ENCODE measurements around the gene ZNF573. TPM values are rescaled to one million over a fixed set of nuclear protein-coding genes. Genes with fewer than 3 reads are reported as not detected.

Gene ZNF573
- total RNA-seq, 3 donors from 2014 or later: 6.2 to 16.7 (median 11.6) TPM

- H3K4me3 ChIP-seq: no peak overlapping the region
- peaks cover 6 to 8% of the 10 kb centered on the region in 2 donors for H3K9me3 ChIP-seq
- TF ChIP-seq POLR2AphosphoS5 (IDR thresholded peaks at IDR 0.05) (no peak), POLR2A (IDR thresholded peaks at IDR 0.05) (no peak)
- TF ChIP-seq, protein P1, sequence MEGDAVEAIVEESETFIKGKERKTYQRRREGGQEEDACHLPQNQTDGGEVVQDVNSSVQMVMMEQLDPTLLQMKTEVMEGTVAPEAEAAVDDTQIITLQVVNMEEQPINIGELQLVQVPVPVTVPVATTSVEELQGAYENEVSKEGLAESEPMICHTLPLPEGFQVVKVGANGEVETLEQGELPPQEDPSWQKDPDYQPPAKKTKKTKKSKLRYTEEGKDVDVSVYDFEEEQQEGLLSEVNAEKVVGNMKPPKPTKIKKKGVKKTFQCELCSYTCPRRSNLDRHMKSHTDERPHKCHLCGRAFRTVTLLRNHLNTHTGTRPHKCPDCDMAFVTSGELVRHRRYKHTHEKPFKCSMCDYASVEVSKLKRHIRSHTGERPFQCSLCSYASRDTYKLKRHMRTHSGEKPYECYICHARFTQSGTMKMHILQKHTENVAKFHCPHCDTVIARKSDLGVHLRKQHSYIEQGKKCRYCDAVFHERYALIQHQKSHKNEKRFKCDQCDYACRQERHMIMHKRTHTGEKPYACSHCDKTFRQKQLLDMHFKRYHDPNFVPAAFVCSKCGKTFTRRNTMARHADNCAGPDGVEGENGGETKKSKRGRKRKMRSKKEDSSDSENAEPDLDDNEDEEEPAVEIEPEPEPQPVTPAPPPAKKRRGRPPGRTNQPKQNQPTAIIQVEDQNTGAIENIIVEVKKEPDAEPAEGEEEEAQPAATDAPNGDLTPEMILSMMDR (IDR thresholded peaks at IDR 0.05): no peak
- H3K27me3 ChIP-seq: no peaks in the 10 kb centered on the region
- intact Hi-C loops (cut with DNase I; ENCODE audit: low total_unique reads): no loop called here
- no peak overlapping the region for H3K27ac ChIP-seq
- no peaks in the 10 kb centered on the region for H3K4me1 ChIP-seq
- no peaks in the 10 kb centered on the region for H3K36me3 ChIP-seq
- no peak for DNase-seq (ENCODE audit: low spot score in 2 of 2)
These were observed 63.2 kb downstream of the ZNF573 start for GRCh38 chr19:37716140-37716539.

- H3K27me3 ChIP-seq: no peaks in the 10 kb centered on the region
- no peaks in the 10 kb centered on the region for H3K4me1 ChIP-seq
- H3K4me3 ChIP-seq: no peak overlapping the region
- TF ChIP-seq POLR2AphosphoS5 (IDR thresholded peaks at IDR 0.05): no peak
- TF ChIP-seq POLR2A (IDR thresholded peaks at IDR 0.05): no peak
- TF ChIP-seq, protein P1 (IDR thresholded peaks at IDR 0.05): no peak
- DNase-seq (ENCODE audit: low spot score in 2 of 2): no peak
- H3K9me3 ChIP-seq: peaks cover 0 to 19% of the 10 kb centered on the region in 2 donors
- no peaks in the 10 kb centered on the region for H3K36me3 ChIP-seq
- intact Hi-C loops (cut with DNase I; ENCODE audit: low total_unique reads): loop anchor here (5.0 to 10.0 kb wide), 2 partner anchors 469 to 994 kb away; no protein-coding TSS in a partner anchor
- H3K27ac ChIP-seq: no peak overlapping the region
These were observed 73.3 kb downstream of the ZNF573 start for GRCh38 chr19:37706052-37706605.

DNA sequence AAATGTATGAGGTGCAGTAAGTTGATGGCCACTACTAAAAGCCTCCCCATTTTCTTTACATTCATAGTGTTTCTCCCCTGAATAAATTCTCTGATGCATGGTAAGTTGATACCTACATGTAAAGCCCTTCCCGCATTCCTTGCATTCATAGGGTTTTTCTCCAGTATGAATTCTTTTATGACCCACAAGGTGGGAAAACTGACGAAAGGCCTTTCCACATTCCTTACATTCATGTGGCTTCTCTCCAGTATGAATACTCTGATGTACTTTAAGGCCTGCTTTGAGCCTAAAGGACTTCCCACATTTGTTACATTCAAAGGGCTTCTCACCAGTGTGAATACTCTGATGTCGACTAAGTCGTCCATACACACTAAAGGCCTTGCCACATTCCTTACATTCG, 80.3 kb downstream of the ZNF573 start:
- intact Hi-C loops (cut with DNase I; ENCODE audit: low total_unique reads): no loop called here
- Histone ChIP-seq H3K9me3 (peaks cover 20 to 32% of the 10 kb centered on the region in 2 donors), H3K36me3 (peaks cover 9% of the 10 kb centered on the region)

DNA sequence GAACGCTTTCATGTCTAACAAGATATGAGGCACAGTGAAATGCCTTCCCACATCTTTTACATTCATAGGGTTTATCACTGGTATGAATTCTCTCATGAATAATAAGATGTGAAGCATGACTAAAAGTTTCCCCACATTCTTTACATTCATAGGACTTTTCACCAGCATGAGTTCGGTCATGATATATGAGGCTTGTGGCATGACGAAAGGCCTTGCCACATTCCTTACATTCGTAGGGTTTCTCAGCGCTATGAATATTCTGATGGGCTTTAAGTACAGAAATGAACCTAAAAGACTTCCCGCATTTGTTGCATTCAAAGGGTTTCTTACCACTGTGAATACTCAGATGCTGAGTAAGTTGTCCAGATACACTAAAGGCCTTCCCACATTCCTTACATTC, 81.2 kb downstream of the ZNF573 start:
- TF ChIP-seq POLR2AphosphoS5 (IDR thresholded peaks at IDR 0.05): no peak
- no peak for TF ChIP-seq POLR2A (IDR thresholded peaks at IDR 0.05)
- TF ChIP-seq, protein P1 (IDR thresholded peaks at IDR 0.05): no peak
- DNase-seq (ENCODE audit: low spot score in 2 of 2): no peak
- peaks cover 20 to 32% of the 10 kb centered on the region in 2 donors for H3K9me3 ChIP-seq
- no peak overlapping the region for H3K4me3 ChIP-seq
- H3K4me1 ChIP-seq: no peaks in the 10 kb centered on the region
- H3K36me3 ChIP-seq: peaks cover 9% of the 10 kb centered on the region
- intact Hi-C loops (cut with DNase I; ENCODE audit: low total_unique reads): no loop called here
- H3K27ac ChIP-seq: no peak overlapping the region
- no peaks in the 10 kb centered on the region for H3K27me3 ChIP-seq

More for the DNA sequence above, 80.3 kb downstream of the ZNF573 start:
- Histone ChIP-seq H3K4me1 (no peaks in the 10 kb centered on the region), H3K27me3 (no peaks in the 10 kb centered on the region), H3K4me3 (no peak overlapping the region), H3K27ac (no peak overlapping the region)
- TF ChIP-seq POLR2AphosphoS5 (IDR thresholded peaks at IDR 0.05): no peak
- no peak for TF ChIP-seq POLR2A (IDR thresholded peaks at IDR 0.05)
- TF ChIP-seq, protein P1 (IDR thresholded peaks at IDR 0.05): no peak
- DNase-seq (ENCODE audit: low spot score in 2 of 2): no peak

GRCh38 chr19:37695144-37695899, 84.1 kb downstream of the ZNF573 start:
- no peak overlapping the region for H3K4me3 ChIP-seq
- TF ChIP-seq POLR2AphosphoS5 (IDR thresholded peaks at IDR 0.05): no peak
- TF ChIP-seq, protein P1 (IDR thresholded peaks at IDR 0.05): no peak
- no peak for TF ChIP-seq POLR2A (IDR thresholded peaks at IDR 0.05)
- H3K27me3 ChIP-seq: no peaks in the 10 kb centered on the region
- no peak for DNase-seq (ENCODE audit: low spot score in 2 of 2)
- H3K9me3 ChIP-seq: peaks cover 17 to 26% of the 10 kb centered on the region in 2 donors
- intact Hi-C loops (cut with DNase I; ENCODE audit: low total_unique reads): no loop called here
- no peak overlapping the region for H3K27ac ChIP-seq
- no peaks in the 10 kb centered on the region for H3K4me1 ChIP-seq
- peaks cover 9% of the 10 kb centered on the region for H3K36me3 ChIP-seq

All from breast epithelium (tissue), 4 donors.